ENCODE data around the gene PARD6B.
"Not testable (repeated sequence)": the region's sequence is repeated elsewhere in the genome, so short reads cannot be mapped to it uniquely, and the experiment has no call there.

PARD6B gene

GRCh38 chr20:50746138-50746940 lies 15.0 kb downstream of the PARD6B start:
- DNase-seq (ENCODE audit: low spot score): no peak

GRCh38 chr20:50747275-50747674 lies 15.9 kb downstream of the PARD6B start:
- no peak for DNase-seq (ENCODE audit: low spot score)

- DNase-seq (ENCODE audit: low spot score): no peak
Measured at GRCh38 chr20:50750145-50750671, 18.8 kb downstream of the PARD6B start.

GRCh38 chr20:50753152-50753551 lies 21.8 kb downstream of the PARD6B start:
- DNase-seq (ENCODE audit: low spot score): no peak

GRCh38 chr20:50754420-50754819 lies 23.0 kb downstream of the PARD6B start:
- DNase-seq (ENCODE audit: low spot score): no peak

GRCh38 chr20:50756447-50756846 lies 25.1 kb downstream of the PARD6B start:
- no peak for DNase-seq (ENCODE audit: low spot score)

- DNase-seq (ENCODE audit: low spot score): no peak
Measured at GRCh38 chr20:50758469-50758868, 27.1 kb downstream of the PARD6B start.

- no peak for DNase-seq (ENCODE audit: low spot score)
Measured at GRCh38 chr20:50758992-50759391, 27.6 kb downstream of the PARD6B start.

GRCh38 chr20:50759678-50760077 lies 28.3 kb downstream of the PARD6B start:
- no peak for DNase-seq (ENCODE audit: low spot score)

GRCh38 chr20:50762045-50762422 lies 30.7 kb downstream of the PARD6B start:
- DNase-seq (ENCODE audit: low spot score): no peak

- peak; percentile 13 for DNase-seq (ENCODE audit: low spot score)
Measured at GRCh38 chr20:50762435-50763220, 31.2 kb downstream of the PARD6B start.

GRCh38 chr20:50763550-50764458 lies 32.4 kb downstream of the PARD6B start:
- DNase-seq (ENCODE audit: low spot score): not testable (repeated sequence)

GRCh38 chr20:50765251-50765650 lies 33.9 kb downstream of the PARD6B start:
- DNase-seq (ENCODE audit: low spot score): not testable (repeated sequence)

- no peak for DNase-seq (ENCODE audit: low spot score)
Measured at GRCh38 chr20:50765674-50766073, 34.3 kb downstream of the PARD6B start.

GRCh38 chr20:50766955-50767809 lies 35.8 kb downstream of the PARD6B start:
- DNase-seq (ENCODE audit: low spot score): peak; percentile 44

- DNase-seq (ENCODE audit: low spot score): not testable (repeated sequence)
Measured at GRCh38 chr20:50768991-50769390, 37.6 kb downstream of the PARD6B start.

GRCh38 chr20:50769551-50770085 lies 38.2 kb downstream of the PARD6B start:
- DNase-seq (ENCODE audit: low spot score): not testable (repeated sequence)

GRCh38 chr20:50771419-50772080 lies 40.2 kb downstream of the PARD6B start:
- not testable (repeated sequence) for DNase-seq (ENCODE audit: low spot score)

- no peak for DNase-seq (ENCODE audit: low spot score)
Measured at GRCh38 chr20:50772420-50773185, 41.2 kb downstream of the PARD6B start.

Measured in hepatic stellate cell (primary cell).